ENCODE measurements around the gene SIGMAR1. TPM values are rescaled to one million over a fixed set of nuclear protein-coding genes. Genes with fewer than 3 reads are reported as not detected.

Gene SIGMAR1
- 10 to 100 TPM; 41.9 to 63.6 TPM for total RNA-seq

- Mint-ChIP-seq H3K36me3 (peaks cover 16 to 17% of the 10 kb centered on the region in 2 donors), H3K9me3 (no peaks in the 10 kb centered on the region), H3K27ac (peak within 1 kb of the TSS; percentile 91 to 98)
- DNase-seq (ENCODE audit: low spot score in 2 of 2) (peak; percentile 96 to 98), ATAC-seq (peak; percentile 90 to 93)
Observed at GRCh38 chr9:34637356-34638137, at the start of gene SIGMAR1. TSS of gene SIGMAR1 (minus strand) at chr9:34637787. CDS start at chr9:34637697, 90 bp downstream.

GRCh38 chr9:34686732-34687131 lies 49.1 kb upstream of the SIGMAR1 start:
- no peak for ATAC-seq
- Mint-ChIP-seq H3K27ac (no peak overlapping the region), H3K36me3 (no peaks in the 10 kb centered on the region), H3K9me3 (no peaks in the 10 kb centered on the region)
- no peak for DNase-seq (ENCODE audit: low spot score in 2 of 2)

GRCh38 chr9:34686231-34686630 lies 48.6 kb upstream of the SIGMAR1 start:
- Mint-ChIP-seq H3K27ac (no peak overlapping the region), H3K9me3 (no peaks in the 10 kb centered on the region), H3K36me3 (no peaks in the 10 kb centered on the region)
- DNase-seq (ENCODE audit: low spot score in 2 of 2) (no peak), ATAC-seq (no peak)

DNA sequence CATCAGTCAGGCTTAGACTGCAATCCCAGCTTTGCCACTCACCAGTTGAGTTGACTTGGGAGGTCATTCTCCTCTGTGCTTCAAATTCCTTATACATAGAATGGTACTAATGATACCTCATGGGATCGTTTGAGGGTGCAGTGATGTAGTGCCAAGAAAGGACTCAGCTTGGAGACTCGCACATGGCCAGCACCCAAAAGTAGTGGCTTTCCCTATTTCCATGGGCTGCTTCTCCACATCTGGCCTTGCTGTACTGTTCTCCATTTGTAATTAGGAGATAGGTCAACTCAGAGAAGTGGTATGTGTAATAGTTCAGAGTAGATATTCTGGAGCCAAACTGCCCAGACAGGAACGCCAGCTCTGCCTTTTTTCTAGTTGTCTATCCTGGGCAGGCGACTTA lies 48.0 kb upstream of the SIGMAR1 start:
- Mint-ChIP-seq H3K36me3 (no peaks in the 10 kb centered on the region), H3K9me3 (no peaks in the 10 kb centered on the region), H3K27ac (no peak overlapping the region)
- no peak for DNase-seq (ENCODE audit: low spot score in 2 of 2)
- ATAC-seq = no peak

- DNase-seq (ENCODE audit: low spot score in 2 of 2) = no peak
- H3K36me3 Mint-ChIP-seq = no peaks in the 10 kb centered on the region
- ATAC-seq = no peak
- H3K27ac Mint-ChIP-seq = no peak overlapping the region
- H3K9me3 Mint-ChIP-seq = no peaks in the 10 kb centered on the region
Observed at GRCh38 chr9:34684816-34685215, 47.2 kb upstream of the SIGMAR1 start.

GRCh38 chr9:34684145-34684544 lies 46.6 kb upstream of the SIGMAR1 start:
- DNase-seq (ENCODE audit: low spot score in 2 of 2) = no peak
- no peaks in the 10 kb centered on the region for H3K36me3 Mint-ChIP-seq
- peak; percentile 95 to 97 for ATAC-seq
- H3K27ac Mint-ChIP-seq = no peak overlapping the region
- no peaks in the 10 kb centered on the region for H3K9me3 Mint-ChIP-seq

DNA sequence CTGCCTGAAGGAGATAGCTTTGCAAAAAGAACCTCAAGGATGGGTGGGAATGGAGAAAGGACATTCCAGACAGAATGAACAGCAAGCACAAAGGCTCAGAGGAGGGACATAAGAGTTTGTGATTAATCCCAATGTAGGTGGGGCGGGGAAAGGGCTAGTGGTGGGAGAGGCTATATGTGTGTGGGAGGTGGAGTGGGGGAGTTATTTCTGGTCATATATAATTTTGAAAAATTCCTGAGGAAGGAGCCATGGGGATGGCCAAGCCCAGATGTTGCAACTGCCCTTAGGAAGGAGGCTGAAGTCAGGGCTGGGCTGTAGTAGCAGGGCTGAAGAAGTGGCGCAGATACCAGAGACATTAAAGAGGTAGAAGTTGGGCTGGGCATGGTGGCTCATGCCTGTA lies 38.3 kb upstream of the SIGMAR1 start:
- ATAC-seq = no peak
- H3K9me3 Mint-ChIP-seq = no peaks in the 10 kb centered on the region
- peak overlapping the region in 1 of 2 donors; percentile 8 for H3K27ac Mint-ChIP-seq
- DNase-seq (ENCODE audit: low spot score in 2 of 2) = no peak
- H3K36me3 Mint-ChIP-seq = no peaks in the 10 kb centered on the region

DNA sequence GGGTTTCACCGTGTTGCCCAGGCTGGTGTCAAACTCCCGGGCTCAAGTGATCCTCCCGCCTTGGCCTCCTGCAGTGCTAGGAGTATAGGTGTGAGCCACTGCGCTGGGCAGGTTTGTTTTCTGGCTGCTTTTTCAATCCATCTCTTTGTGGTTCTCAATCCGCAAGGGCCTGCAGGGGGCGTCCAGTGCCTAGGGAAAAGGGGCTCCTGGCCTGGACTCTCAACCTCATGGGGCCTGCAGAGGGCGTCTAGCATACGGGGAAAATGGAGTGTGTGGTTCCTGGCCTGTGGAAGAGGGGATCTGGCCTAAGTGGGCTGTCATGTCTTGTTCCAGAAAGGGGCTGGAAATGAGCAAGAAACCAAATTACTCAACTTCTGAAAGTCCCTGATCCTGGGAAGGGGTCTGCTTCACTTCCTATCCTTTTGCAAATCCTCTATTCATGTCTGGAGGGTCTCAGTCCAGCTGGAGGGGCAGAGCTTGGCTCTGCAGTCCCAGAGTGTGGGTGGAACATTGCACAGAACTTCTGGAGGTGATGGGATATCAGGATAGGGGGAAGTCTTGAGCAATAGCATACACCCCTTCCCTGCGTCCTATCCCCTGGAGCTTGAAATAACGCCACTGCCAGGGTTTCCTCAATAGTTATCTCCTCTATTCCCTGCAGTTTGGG lies 37.6 kb upstream of the SIGMAR1 start:
- DNase-seq (ENCODE audit: low spot score in 2 of 2) (peak in 1 of 2 donors; percentile 55), ATAC-seq (peak; percentile 44 to 85)
- H3K36me3 Mint-ChIP-seq = no peaks in the 10 kb centered on the region
- no peak overlapping the region for H3K27ac Mint-ChIP-seq
- H3K9me3 Mint-ChIP-seq = no peaks in the 10 kb centered on the region

DNA sequence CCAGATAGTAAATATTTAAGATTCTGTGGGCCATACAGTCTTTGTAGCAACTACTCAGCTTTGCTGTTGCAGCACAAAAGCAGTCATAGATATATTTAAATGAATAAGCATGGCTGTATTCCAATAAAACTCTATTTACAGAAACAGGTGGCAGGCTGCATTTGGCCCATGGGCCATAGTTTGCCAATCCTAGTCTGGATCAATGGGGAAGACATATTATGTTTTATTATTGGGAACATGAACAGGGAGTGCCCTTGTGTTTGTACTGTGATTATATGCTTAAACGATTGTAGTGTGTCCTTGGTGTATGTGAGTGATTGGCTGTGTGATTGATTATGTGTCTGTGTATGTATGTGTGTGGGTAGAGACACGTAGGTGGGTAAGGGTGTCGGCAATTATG lies 36.9 kb upstream of the SIGMAR1 start:
- ATAC-seq (no peak), DNase-seq (ENCODE audit: low spot score in 2 of 2) (no peak)
- Mint-ChIP-seq H3K36me3 (peaks cover 5% of the 10 kb centered on the region in 2 donors), H3K9me3 (peaks cover under 1 to 5% of the 10 kb centered on the region in 2 donors), H3K27ac (no peak overlapping the region)

DNA sequence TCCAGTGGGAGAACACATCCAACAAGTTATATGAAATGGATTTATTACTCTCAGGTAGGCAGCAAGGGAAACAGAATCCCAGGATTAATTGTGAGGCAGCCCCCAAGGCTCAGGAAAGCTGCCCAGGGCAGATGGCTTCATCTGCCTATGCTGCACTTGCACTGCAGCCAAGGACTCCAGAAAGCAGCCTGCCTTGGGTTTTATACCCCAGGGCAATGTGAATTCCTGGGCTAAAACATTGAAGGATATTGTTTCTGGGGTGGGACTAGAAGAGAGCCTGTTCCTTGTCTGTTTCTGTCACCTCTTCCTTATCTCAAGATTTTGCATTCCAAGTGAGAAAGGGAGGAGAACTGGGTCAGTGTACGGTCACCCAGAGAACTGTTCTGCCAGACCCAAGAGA lies 33.7 kb upstream of the SIGMAR1 start:
- DNase-seq (ENCODE audit: low spot score in 2 of 2) (no peak), ATAC-seq (no peak)
- H3K36me3 Mint-ChIP-seq = peaks cover 11 to 13% of the 10 kb centered on the region in 2 donors
- H3K9me3 Mint-ChIP-seq = peaks cover 5 to 12% of the 10 kb centered on the region in 2 donors
- no peak overlapping the region for H3K27ac Mint-ChIP-seq

DNA sequence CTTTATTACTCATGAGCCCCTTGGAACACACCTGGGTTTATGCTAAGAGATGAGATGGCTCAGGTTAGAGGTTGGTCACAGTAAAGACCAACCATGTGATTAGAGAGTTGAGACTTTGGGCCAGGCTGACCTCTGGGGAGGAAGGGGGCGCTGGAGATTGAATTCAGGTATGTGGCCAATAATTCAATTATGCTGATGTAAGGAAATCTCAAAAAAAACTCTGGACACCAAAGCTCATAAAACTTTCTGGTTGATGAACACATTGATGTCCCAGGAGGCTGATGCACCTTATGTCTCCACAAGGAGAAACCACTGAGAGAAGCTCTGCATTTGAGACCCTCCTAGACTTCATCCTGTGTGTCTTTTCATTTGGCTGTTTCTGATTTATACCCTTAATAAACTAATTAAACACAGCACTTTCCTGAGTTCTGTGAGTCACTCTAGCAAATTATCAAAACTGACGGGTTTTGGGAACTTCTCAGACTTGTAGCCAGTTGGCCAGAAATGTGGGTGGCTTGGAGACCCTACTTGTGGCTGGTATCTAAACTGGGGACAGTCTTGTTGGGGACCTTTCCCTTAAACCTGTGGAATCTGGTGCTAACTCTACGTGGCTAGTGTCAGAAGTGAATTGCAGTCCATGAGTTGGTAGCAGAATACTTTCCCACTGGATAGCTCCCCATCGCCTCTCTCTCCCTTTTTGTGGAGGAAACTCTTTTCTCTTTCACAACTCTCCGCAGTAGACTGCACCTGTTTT lies 32.4 kb upstream of the SIGMAR1 start:
- ATAC-seq (no peak), DNase-seq (ENCODE audit: low spot score in 2 of 2) (no peak)
- H3K27ac Mint-ChIP-seq = no peak overlapping the region
- H3K9me3 Mint-ChIP-seq = peaks cover 5 to 12% of the 10 kb centered on the region in 2 donors
- peaks cover 11 to 13% of the 10 kb centered on the region in 2 donors for H3K36me3 Mint-ChIP-seq

- Mint-ChIP-seq H3K9me3 (peaks cover 5 to 12% of the 10 kb centered on the region in 2 donors), H3K27ac (peak overlapping the region; percentile 81 to 94), H3K36me3 (peaks cover 13 to 18% of the 10 kb centered on the region in 2 donors)
- ATAC-seq = peak; percentile 80 to 84
- peak; percentile 80 to 84 for DNase-seq (ENCODE audit: low spot score in 2 of 2)
Observed at GRCh38 chr9:34665381-34666250, 28.0 kb upstream of the SIGMAR1 start.

GRCh38 chr9:34665067-34665380 lies 27.4 kb upstream of the SIGMAR1 start:
- peaks cover 5 to 12% of the 10 kb centered on the region in 2 donors for H3K9me3 Mint-ChIP-seq
- ATAC-seq (peak in 1 of 2 donors; percentile 33), DNase-seq (ENCODE audit: low spot score in 2 of 2) (peak in 1 of 2 donors; percentile 82)
- peak overlapping the region in 1 of 2 donors; percentile 81 for H3K27ac Mint-ChIP-seq
- H3K36me3 Mint-ChIP-seq = peaks cover 13 to 18% of the 10 kb centered on the region in 2 donors

GRCh38 chr9:34664281-34665066 lies 26.9 kb upstream of the SIGMAR1 start:
- peaks cover 5 to 7% of the 10 kb centered on the region in 2 donors for H3K9me3 Mint-ChIP-seq
- DNase-seq (ENCODE audit: low spot score in 2 of 2) (peak; percentile 65 to 84), ATAC-seq (peak; percentile 60 to 66)
- H3K36me3 Mint-ChIP-seq = peaks cover 8 to 13% of the 10 kb centered on the region in 2 donors
- H3K27ac Mint-ChIP-seq = peak overlapping the region in 1 of 2 donors; percentile 81

DNA sequence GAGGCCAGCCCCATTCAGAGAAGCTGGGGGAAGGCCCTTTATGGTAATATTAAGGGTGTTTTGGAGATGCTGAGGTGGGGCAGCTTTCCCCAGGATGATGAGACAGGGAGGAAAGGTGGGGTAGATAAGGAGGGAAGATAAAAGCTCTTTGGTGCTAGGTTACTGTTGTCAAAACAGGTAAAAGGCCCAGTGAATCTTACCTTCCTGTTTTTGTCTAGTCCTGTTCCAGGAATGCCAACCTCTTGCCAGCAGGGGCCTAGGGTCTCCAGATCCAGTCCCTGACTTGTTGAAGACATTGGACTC lies 25.7 kb upstream of the SIGMAR1 start:
- Mint-ChIP-seq H3K36me3 (peaks cover 0 to 6% of the 10 kb centered on the region in 2 donors), H3K9me3 (no peaks in the 10 kb centered on the region), H3K27ac (peak overlapping the region in 1 of 2 donors; percentile 81)
- ATAC-seq (no peak), DNase-seq (ENCODE audit: low spot score in 2 of 2) (no peak)
